ENCODE data around the gene GPA33.

The GPA33 gene

GRCh38 chr1:167090314-167090942 lies at the start of gene GPA33:
Gene GPA33, minus strand, starts transcription at chr1:167090377. Its CDS starts 90 bp downstream, at chr1:167090287.
- Histone ChIP-seq H3K36me3 (ENCODE audit: control insufficient read depth, low read length) (no peaks in the 10 kb centered on the region), H3K27ac (ENCODE audit: low read depth, low read length) (no peak within 1 kb of the TSS), H3K9me2 (replicated peaks; ENCODE audit: control insufficient read depth, low read length) (no peaks in the 10 kb centered on the region), H3K4me2 (ENCODE audit: low read length) (0 out of 2 replicates have a peak within 1 kb of the TSS, but pooled peaks have one; percentile 7), H3K9me3 (ENCODE audit: control insufficient read depth, insufficient read depth, low read length) (no peaks in the 10 kb centered on the region), H3K27me3 (ENCODE audit: control insufficient read depth, low read length) (no peaks in the 10 kb centered on the region), H3K4me1 (ENCODE audit: control insufficient read depth, low read length) (peaks cover 11% of the 10 kb centered on the region), H3K4me3 (ENCODE audit: low read length) (no peak within 1 kb of the TSS), H3F3A (ENCODE audit: control insufficient read depth, insufficient read depth) (no peaks in the 10 kb centered on the region), H4K20me1 (ENCODE audit: control insufficient read depth, insufficient read depth, low read depth, low read length) (no peaks in the 10 kb centered on the region), H3K79me2 (ENCODE audit: control insufficient read depth, low read length) (no peaks in the 10 kb centered on the region)
- no peak for TF ChIP-seq CTCF (IDR thresholded peaks at IDR 0.05; ENCODE audit: low read depth, low read length, poor library complexity, severe bottlenecking)
- no peak for TF ChIP-seq EZH2phosphoT487 (IDR thresholded peaks at IDR 0.05; ENCODE audit: borderline replicate concordance, low read length)

GRCh38 chr1:167138703-167139102 lies 48.5 kb upstream of the GPA33 start:
- no peaks in the 10 kb centered on the region for H3K9me2 ChIP-seq (replicated peaks; ENCODE audit: control insufficient read depth, low read length)
- H3K27me3 ChIP-seq (ENCODE audit: control insufficient read depth, low read length), result 0 out of 2 replicates have a peak, but pooled peaks cover 5% of the 10 kb centered on the region
- H3K4me3 ChIP-seq (ENCODE audit: low read length), result no peak overlapping the region
- no peak overlapping the region for H3K4me2 ChIP-seq (ENCODE audit: low read length)
- no peaks in the 10 kb centered on the region for H3K79me2 ChIP-seq (ENCODE audit: control insufficient read depth, low read length)
- no peaks in the 10 kb centered on the region for H3K36me3 ChIP-seq (ENCODE audit: control insufficient read depth, low read length)
- no peak overlapping the region for H3K27ac ChIP-seq (ENCODE audit: low read depth, low read length)
- TF ChIP-seq EZH2phosphoT487 (IDR thresholded peaks at IDR 0.05; ENCODE audit: borderline replicate concordance, low read length) (no peak), CTCF (IDR thresholded peaks at IDR 0.05; ENCODE audit: low read depth, low read length, poor library complexity, severe bottlenecking) (no peak)
- H3K4me1 ChIP-seq (ENCODE audit: control insufficient read depth, low read length), result peaks cover 20% of the 10 kb centered on the region
- H3F3A ChIP-seq (ENCODE audit: control insufficient read depth, insufficient read depth), result 0 out of 2 replicates have a peak, but pooled peaks cover 3% of the 10 kb centered on the region
- H3K9me3 ChIP-seq (ENCODE audit: control insufficient read depth, insufficient read depth, low read length), result no peaks in the 10 kb centered on the region
- no peaks in the 10 kb centered on the region for H4K20me1 ChIP-seq (ENCODE audit: control insufficient read depth, insufficient read depth, low read depth, low read length)

- Histone ChIP-seq H3K9me2 (replicated peaks; ENCODE audit: control insufficient read depth, low read length) (no peaks in the 10 kb centered on the region), H3K4me3 (ENCODE audit: low read length) (no peak overlapping the region), H3K9me3 (ENCODE audit: control insufficient read depth, insufficient read depth, low read length) (no peaks in the 10 kb centered on the region), H3K27ac (ENCODE audit: low read depth, low read length) (no peak overlapping the region), H3K4me1 (ENCODE audit: control insufficient read depth, low read length) (peaks cover 20% of the 10 kb centered on the region), H3K79me2 (ENCODE audit: control insufficient read depth, low read length) (no peaks in the 10 kb centered on the region), H3K4me2 (ENCODE audit: low read length) (no peak overlapping the region; the same call in 1 of the 2 replicates), H3F3A (ENCODE audit: control insufficient read depth, insufficient read depth) (0 out of 2 replicates have a peak, but pooled peaks cover 3% of the 10 kb centered on the region), H4K20me1 (ENCODE audit: control insufficient read depth, insufficient read depth, low read depth, low read length) (no peaks in the 10 kb centered on the region), H3K27me3 (ENCODE audit: control insufficient read depth, low read length) (0 out of 2 replicates have a peak, but pooled peaks cover 5% of the 10 kb centered on the region), H3K36me3 (ENCODE audit: control insufficient read depth, low read length) (no peaks in the 10 kb centered on the region)
- TF ChIP-seq CTCF (IDR thresholded peaks at IDR 0.05; ENCODE audit: low read depth, low read length, poor library complexity, severe bottlenecking) (no peak), EZH2phosphoT487 (IDR thresholded peaks at IDR 0.05; ENCODE audit: borderline replicate concordance, low read length) (no peak)
These were observed 47.8 kb upstream of the GPA33 start for GRCh38 chr1:167137793-167138510.
